ENCODE measurements around the gene ABO.
"Not testable (repeated sequence)": the region's sequence is repeated elsewhere in the genome, so short reads cannot be mapped to it uniquely, and the experiment has no call there.

ABO gene

DNA sequence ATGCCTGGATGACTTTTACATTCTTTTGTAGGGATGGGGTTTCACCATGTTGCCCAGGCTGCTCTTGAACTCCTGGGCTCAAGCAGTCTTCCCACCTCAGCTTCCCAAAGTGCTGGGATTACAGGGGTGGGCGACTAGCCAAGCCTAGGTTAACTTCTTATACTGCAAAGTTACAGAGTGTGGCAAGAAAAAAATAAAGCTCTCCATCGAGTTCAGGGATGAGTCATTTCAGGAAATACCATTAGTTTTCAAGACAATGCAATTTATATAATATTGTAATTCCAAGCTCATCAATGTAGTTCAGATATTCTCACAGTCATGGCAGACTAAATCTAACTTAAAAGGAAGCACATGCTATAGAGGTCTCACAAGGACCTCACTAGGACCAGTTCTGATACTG, 11.5 kb upstream of the ABO start:
- DNase-seq, result no peak

DNA sequence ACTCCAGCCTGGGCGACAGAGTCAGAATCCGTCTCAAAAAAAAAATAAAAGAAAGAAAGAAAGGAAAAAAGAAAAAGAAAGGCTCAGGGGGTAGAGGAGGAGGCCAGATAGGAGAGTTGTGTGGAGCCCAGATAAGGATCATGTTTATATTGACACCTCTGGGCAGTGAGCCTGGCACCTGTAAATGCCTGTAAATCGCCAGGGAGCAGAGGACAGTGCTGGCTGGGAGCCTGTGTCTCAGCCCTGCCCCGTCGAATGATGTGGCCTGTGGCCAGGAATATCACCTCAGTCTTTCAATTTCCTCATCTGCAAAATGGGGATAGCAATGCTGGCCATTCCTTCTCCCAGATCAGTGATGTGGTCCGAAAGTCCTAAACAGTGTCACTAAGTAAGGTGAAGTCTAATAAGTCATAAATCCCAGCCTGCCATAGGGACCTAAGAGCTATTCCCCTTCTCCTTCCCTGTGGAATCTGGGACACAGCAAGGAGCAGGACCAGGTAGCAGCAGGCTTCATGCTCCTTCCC, 10.3 kb upstream of the ABO start:
- no peak for DNase-seq

DNA sequence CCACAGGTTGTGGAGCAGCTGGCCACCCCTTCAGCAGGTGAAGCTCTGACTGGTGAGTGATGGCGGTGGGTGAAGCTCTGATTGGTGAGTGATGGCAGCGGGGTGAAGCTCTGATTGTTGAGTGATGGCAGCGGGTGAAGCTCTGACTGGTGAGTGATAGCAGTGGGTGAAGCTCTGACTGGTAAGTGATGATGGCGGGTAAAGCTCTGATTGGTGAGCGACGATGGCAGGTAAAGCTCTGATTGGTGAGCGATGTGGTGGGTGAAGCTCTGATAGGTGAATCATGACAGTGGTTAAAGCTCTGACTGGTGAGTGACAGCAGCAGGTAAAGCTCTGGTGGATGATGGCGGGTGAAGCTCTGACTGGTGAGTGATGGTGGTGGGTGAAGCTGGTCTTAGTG, 9.4 kb upstream of the ABO start:
- DNase-seq, result no peak

DNA sequence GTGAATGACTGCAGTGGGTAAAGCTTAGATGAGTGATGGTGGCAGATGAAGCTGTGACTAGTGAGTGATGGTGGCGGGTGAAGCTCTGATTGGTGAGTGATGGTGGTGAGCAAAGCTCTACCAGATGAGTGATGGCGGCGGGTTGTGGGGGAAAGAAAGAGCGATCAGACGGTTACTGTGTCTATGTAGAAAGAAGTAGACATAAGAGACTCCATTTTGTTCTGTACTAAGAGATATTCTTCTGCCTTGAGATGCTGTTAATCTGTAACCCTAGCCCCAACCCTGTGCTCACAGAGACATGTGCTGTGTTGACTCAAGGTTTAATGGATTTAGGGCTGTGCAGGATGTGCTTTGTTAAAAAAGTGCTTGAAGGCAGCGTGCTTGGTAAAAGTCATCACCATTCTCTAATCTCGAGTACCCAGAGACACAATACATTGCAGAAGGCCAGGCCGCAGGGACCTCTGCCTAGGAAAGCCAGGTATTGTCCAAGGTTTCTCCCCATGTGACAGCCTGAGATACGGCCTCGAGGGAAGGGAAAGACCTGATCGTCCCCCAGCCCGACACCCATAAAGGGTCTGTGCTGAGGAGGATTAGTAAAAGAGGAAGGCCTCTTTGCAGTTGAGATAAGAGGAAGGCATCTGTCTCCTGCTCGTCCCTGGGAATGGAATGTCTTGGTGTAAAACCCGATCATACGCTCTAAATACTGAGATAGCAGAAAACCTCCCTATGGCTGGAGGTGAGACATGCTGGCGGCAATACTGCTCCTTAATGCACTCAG, 8.4 kb upstream of the ABO start:
- DNase-seq, result not testable (repeated sequence)

DNA sequence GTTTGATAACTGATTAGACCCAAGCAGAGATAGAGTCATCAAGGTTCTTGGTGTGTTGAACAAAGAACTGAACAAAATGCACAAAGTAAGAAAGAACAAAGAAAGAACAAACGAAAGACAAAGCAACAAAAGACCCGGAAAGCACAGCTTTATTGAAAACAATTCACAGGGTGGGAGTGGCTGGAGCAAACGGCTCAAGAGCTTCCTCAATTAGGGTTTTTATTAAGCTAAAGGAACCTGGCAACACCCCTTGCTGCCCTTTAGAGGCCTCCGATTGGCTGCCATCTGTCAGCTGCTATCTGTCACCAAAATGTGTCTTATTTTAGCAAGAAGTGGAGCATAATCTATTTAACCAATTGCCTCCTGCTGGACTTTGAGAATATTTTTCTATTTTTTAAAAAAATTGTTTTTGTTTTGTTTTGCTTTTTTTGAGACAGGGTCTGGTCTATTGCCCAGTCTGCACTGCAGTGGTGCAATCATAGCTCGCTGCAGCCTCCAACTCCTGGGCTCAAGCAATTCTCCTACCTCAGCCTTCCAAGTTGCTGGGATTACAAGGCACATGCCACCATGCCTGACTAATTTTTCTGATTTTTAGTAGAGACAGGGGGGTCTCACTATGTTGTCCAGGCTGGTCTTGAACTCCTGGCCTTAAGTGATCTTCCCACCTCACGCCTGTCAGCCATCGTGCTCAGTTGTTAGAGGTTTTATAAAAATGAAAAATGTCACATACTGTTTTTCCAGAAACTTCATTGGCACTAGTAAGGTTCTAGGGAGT, 7.7 kb upstream of the ABO start:
- DNase-seq, result no peak

DNA sequence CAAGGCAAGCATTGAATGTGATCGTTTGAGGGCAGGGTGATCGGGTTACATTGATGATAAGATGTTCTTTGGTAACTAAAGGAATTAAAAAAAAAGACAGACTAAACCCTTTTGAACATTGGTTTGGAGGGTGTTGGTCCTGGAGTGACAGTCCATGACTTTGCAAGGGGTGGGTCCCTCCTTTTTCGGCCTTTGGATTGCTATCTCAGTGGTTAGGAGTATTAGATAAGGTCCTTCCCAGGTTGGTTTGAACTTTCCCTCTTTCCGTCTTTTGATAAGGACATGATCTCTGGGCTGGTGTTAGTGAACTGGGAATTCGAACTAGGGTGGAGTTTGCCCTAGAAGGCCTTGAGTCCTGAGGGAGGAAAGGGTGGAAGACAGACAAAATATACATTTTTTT, 5.4 kb upstream of the ABO start:
- DNase-seq, result no peak

DNA sequence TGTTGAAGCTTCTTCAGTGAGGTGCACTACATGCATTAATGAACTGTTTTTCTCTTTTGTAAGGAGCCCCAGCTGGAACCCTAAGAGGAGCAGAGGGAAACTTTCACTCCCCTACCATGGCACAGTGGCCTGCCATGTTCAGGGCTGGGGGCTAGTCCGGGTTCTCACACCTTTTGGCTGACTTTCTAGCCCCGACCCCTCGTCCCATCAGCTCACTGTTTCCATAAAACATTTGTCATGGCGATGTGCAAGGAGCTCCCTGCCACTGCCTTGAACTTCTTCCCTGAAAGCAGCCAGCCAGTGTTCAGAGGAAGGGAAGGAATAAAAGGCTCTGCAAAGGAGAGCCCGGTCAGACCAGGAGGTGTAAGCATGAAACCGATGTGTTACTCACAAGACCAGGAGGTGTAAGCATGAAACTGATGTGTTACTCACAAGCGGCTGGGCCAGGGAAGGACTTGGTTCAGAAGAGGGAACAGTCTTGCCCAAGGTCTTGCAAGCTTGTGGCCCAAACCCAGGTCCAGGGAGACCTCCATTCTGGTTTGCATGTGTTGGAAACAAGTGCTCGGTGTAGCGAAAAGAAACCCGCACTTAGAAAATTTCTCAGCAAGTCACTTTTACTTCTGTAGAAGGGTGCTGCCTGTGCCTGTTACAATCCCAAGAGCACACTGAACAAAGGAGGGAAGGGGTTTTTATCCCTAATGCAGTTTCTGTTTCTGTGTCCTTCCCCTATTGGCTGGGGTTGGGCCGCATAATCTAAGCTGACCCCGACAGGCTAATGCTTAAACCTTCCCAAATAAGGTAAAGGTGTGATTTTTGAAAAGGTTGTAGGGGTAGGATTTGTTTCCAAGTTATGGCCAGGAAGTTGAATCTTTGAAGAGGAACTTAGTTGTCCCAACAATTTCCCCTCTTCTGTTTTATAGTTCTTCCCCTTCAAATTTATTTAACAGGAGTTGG, 3.4 kb upstream of the ABO start:
- no peak for DNase-seq

DNA sequence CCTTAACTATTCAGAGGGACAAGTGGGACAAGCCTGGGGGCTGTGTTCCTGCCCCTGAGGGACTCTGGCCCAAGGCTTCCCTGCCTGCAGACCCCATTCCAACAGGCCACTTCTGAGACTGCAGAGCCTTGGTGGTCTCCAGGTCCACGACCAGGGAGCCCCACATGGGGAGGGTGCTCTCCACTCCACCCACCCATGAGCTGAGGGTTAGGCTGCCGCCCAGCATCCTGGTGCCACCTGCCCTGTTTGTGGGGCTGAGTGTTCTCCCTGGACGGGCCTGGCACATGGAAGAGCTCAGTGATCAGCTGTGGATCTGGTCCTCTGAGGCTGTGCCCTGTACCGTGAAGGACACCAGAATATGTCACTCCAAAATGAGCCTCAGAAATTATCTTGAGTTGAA, 2.5 kb upstream of the ABO start:
- DNase-seq, result no peak

DNA sequence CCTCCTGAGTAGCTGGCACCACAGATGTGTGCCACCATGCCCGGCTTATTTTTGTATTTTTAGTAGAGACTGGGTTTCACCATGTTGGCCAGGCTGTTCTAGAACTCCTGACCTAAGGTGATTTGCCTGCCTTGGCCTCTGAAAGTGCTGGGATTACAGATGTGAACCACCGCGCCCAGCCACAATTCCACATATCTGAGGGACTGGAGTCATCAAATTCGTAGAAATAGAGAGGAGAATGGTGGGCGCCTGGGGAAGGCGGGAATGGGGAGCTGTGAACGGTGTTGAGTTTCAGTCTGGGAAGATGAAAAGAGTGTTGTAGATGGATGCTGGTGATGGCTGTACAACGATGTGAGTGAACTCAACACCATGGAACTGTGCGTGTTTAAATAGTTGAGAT, 1.9 kb upstream of the ABO start:
- DNase-seq, result no peak

DNA sequence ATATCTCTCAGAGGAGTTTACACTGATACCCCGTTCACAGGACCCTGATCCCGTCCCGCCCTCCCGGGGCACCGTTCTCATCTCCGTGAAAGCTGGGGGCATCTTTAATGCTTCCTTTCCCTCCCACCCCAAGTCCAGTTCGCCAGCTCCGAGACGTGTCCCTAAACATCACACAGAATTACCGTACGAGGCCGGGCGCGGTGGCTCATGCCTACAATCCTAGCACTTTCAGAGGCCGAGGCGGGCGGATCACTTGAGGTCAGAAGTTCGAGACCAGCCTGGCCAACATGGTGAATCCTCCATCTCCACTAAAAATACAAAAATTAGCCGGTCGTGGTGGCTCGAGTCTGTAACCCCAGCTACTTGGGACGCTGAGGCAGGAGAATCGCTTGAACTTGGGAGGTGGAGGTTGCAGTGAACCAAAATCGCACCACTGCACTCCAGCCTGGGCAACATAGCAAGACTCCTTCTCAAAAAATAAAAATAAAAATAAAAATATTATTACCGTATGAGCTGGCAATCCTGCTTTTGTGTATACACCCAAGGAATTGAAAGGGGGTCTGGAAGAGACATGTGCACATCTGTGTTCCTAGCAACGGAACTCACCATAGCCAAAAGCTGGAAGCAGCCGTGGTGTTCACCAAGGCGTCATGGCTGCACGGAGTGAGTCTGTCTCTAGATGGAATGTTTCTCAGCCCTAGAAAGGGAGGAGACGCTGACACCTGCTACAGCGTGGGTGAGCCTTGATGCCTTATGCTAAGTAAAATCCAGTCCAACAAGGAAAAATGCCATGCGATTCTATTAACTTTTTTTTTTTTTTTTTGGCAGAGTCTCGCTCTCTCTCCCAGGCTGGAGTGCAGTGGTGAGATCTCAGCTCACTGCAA, 1.2 kb upstream of the ABO start:
- DNase-seq, result no peak

DNA sequence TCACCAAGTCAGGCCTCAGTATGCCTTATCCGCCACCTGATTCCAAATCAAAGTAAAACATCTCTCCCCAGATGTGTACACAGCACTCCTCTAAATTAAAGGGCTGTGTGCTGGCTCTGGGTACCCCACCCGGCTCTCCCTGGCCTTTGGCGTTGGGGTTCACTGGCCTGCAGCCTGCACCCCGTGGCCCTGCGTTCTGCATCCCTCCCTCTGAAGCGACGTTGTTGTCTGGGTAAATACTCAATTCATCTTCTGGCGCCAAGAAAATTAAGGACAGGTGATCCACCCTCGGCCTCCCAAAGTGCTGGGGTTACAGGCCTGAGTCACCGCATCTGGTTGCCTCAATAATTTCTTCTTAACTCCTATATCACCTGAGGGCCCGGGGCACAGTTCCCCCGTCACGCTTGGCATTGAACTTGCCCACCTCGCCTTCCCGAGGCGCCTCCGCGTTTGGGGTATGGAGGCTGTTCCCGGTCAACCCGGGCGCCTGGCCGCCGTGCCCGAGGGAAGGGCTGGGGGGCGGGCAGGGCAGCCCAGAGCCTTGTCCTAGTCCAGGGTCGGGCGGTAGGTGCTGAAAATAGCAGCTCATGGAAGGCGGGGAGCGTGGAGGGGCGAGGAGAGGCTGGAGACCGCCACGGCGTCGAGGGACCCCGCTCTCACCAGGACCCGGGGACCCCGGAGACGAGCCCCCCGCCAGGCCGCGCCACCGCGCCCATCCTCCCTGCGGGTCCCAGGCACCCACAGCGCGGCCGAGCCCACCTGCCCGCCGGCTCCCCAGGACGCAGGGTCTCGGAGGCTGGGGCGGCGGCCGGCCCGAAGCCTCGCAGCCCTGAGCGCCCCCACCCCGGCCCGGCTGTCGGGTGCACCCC, 531 bp downstream of the ABO start:
- no peak for DNase-seq

DNA sequence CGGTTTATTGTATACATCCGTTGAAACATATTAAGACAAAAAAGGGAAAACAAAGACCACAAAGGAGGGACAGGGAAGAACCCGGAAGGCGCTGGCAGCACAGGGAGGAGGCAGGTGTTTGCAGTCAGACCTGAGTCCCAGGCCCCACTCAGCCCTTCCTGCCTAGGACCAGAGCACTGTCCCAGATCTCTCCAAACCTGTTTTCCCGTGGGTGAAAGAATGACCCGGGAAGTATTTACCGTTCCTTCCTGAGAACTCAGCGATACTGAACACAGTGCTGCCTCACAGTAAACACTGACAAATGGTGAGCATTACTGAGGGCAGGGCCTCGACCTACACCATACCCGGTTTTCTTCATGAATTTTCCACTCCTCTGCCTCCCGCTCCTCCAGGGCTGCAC, 1.2 kb downstream of the ABO start:
- DNase-seq, result no peak

DNA sequence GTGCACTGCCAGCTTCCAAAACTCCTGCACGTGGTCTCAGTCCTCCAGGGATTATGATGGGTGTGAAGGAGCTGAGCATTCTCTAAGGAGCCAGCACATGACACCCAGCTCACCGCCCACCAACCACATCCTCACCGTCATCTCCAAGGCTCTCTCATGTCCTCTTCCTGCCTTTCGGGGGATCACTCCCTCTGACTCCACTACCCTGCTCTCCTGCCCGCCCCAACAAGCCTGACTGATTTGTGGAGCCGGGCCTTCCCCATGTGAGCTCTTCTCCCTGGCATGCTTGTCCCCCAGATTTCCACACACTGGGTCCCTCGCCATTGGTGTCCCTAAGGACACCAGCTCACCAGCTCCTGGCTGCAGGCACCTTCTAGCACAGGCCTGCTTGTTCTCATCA, 1.9 kb downstream of the ABO start:
- no peak for DNase-seq

DNA sequence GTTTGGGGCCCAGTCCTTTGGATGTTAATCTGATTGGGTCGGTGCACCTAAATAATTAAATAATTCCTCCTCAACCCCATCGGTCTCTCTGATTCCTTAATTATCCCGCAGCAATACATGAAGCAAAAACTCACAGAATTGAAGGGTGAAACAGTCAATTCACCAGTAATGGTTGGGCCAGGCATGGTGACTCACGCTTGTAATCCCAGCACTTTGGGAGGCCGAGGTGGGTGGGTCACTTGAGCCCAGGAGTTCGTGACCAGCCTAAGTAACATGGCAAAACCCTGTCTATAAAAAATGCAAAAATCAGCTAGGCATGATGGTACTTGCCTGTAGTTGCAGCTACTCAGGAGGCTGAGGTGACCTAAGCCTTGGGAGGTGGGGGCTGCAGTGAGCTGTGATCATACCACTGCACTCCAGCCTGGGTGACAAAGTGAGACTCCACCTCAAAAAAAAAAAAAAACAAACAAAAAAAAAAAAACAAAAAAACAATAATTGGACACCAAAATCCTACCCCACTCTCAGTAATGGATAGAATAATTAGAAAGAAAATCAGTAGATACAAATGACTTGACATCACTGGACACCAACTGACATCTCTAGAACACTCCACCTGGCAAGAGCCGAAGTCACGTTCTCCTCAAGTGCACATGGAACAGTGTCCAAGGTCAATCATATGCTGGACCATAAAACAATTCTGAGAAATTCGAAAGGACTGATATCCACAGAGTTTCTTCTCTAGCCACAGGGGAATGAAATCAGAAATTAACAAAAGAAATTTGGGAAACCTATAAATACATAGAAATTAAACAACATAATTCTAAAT, 5.3 kb downstream of the ABO start:
- no peak for DNase-seq

DNA sequence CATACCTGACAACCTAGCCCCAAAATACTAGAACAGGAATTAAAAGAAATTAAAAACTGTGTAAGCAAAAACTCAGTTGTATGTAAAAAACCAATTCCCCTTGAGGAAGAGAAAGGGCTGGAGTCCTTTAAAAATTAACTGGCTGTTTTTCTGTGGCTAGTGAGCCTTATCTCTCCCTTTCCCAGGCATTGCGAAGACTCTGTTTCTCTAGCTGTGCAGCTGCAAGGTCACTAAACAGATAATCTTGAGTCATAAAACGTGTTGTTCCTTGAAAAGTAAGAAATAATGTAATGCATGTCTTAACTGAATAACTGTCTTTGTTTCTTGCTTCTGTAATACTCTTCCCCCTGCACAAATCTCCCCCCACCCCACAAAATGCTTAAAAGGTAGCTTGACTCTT, 5.9 kb downstream of the ABO start:
- DNase-seq, result not testable (repeated sequence)

DNA sequence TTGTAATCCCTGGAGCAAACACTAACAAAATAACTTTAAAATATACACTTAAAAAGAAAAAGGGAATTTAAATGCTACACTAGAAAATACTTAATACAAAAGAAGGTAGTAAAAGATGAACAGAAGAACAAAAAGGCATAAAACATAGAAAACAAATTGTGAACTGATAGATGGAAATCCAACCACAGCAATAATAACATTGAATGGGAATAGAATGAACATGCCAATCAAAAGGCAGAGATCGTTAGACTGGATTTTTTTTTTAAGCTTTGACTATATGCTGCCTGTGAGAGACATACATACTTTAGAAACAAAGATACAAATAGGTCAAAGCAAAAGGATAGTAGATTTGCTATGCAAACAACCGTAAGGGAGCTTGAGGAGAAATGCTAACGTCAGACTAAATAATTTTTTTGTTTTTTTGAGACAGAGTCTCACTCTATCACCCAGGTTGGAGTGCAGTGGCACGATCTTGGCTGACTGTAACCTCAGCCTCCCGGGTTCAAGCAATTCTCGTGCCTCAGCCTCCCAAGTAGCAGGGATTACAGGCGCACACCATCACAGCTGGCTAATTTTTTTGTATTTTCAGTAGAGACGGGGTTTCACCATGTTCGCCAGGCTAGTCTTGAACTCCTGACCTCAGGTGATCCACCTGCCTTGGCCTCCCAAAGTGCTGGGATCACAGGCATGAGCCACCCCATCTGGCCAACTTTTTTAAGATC, 6.5 kb downstream of the ABO start:
- no peak for DNase-seq

DNA sequence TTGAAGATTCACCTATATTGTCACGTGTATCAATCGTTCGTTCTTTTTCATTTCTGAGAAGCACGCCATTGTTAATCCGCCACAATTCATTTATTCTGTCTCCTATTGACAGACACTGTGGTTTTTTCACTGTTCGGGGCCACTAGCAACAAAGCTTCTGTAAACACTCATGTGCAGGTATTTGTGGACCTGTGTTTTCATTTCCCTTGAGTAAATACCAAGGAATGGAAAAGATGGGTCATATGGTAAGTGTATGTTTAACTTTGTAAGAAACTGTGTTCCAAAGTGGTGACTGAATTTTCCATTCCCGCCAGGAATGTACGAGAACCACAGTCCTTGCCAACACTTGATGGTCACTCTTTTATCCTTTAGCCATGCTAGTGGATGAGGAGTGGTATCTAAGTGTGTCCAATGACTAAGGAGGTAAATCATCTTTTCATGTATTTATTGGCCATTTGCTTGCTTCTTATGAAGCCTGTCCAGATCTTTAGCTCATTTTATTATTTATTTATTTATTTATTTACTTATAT, 10.7 kb downstream of the ABO start:
- DNase-seq, result no peak

DNA sequence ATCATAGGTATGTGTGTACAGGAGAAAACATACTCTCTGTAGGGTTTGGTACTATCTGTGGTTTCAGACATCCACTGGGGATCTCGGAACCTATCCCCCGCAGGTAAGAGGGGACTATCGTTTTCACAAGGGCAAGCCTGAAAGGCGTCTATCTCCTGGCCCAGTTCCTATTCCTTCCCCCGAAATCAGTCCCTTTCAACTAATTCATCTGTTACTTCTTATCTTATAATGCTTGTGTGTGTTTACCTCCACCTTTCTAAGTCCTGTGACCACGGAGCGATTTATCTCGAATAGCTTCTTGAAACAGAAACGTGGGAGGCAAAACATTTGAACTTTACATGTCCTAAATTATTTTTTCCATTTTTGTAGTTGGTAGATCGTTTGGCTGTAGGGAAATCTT, 11.4 kb downstream of the ABO start:
- DNase-seq, result no peak

DNA sequence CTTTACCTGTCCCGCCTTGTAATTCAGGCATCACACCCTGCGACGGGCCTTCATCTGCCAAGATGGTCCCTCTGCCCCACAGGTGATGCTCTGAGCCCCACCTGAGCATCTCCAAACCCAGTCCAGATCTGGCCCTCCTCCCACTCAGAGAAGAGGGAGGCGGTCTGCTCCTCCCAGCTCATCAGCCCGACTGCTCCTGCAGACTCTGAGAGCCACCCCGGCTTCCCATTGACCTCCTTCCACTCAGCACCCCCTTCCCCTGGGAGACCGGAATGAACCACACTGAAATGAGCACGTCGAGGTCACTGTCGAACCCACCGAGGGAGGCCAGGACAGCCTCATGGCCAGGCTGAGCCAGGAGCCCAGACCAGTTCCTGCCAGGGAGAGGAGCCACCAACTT, 12.8 kb downstream of the ABO start:
- no peak for DNase-seq

Measured in activated CD4-positive, alpha-beta T cell treated with anti-CD3 and anti-CD28 coated beads for 48 hours (primary cell).